AML-193 (cell line): ENCODE results near the gene CDHR5.

Source experiments
- DNase-seq, 2 experiments: peaks; one replicate each; lab custom pipeline; 2025; lab: John Stamatoyannopoulos, UW

CDHR5 gene

GRCh38 chr11:645536-645935, 20.8 kb upstream of the CDHR5 start:
- DNase-seq: no peak

DNA sequence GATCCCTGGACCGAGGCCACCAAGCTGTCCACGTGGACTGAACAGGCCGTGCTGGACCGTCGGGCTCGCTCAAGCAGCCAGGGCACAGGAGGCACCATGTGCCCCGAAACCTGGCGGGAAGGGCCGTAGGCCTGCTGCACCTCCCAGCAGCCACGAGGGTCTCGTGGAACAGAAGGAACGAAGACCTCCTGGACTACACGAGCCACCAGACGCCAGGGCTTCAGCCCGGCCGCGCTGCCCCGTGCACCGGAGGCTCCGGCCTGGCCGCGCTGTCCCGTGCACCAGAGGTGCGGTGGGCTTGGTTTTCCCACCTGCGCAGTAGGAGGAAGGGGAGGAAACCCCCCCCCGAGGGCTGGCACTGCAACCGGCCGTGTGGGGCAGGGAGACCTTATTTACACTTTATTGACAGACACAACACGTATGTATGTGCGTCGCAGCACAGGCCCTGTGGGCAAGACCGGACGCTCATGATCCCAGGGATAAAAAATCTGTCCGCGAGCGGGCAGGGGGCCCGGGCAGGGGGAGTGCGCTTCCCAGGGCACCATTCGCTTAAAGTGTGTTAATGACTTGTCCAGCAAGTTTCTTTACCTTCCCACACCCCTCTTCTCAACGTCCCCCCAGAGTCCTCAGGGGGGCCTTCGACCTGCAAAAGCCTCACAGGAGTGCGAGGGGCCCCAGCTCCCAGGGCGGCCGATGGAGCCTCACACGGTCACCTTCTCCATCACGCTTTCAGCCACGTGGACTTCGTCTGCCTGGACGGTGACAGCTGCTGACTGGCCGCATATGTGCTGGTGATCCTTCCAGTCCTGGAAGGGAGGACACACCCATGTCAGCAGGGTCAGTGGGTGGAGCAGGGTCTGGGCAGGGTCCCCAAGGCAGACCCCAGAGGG, 19.3 kb upstream of the CDHR5 start:
- DNase-seq: no peak

GRCh38 chr11:643366-643765, 18.6 kb upstream of the CDHR5 start:
- DNase-seq: no peak

GRCh38 chr11:641806-642370, 17.1 kb upstream of the CDHR5 start:
- no peak for DNase-seq

GRCh38 chr11:640021-640706, 15.4 kb upstream of the CDHR5 start:
- no peak for DNase-seq

GRCh38 chr11:639332-639955, 14.7 kb upstream of the CDHR5 start:
- no peak for DNase-seq

DNA sequence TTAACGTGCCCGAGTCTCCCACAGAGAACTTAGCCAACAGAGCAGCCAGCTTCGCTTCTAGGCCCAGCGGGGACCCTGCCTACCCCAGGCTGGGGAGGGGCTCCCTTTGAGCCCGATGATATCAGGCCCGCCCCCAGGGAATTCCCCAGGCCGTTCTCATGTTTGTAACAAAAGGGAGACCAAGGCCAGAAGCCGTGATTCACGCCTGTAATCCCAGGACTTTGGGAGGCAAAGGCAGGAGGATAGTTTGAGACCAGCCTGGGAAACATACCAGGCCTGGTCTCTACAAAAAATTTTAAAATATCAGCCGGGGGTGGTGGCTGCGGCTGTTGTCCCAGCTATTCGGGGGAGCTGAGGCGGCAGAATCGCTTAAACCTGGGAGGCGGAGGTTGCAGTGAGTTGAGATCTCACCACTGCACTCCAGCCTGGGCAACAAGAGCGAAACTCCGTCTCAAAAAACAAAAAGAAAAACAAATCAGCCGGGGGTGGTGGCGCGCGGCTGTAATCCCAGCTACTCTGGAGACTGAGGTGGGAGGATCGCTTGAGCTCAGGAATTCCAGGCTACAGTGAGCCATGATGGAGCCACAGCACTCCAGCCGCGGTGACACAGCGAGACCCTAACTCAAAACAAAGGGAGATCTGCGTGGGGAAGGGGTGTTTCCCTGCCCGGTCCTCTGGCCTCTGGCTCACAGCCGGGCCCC, 14.0 kb upstream of the CDHR5 start:
- no peak for DNase-seq

GRCh38 chr11:637593-638521, 13.1 kb upstream of the CDHR5 start:
- DNase-seq: no peak

DNA sequence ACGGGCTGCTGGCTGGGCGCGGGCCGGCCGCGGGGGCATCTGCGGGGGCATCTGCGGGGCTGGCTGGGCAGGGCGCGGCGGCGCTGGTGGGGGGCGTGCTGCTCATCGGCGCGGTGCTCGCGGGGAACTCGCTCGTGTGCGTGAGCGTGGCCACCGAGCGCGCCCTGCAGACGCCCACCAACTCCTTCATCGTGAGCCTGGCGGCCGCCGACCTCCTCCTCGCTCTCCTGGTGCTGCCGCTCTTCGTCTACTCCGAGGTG, 12.5 kb upstream of the CDHR5 start:
- DNase-seq: no peak

- no peak for DNase-seq
These were observed 12.0 kb upstream of the CDHR5 start, which contains the start of gene DRD4 for GRCh38 chr11:636511-637332. Gene DRD4, plus strand, starts transcription at chr11:637269. Its CDS starts 36 bp downstream, at chr11:637305.

GRCh38 chr11:635945-636510, 11.3 kb upstream of the CDHR5 start:
- DNase-seq: no peak

DNA sequence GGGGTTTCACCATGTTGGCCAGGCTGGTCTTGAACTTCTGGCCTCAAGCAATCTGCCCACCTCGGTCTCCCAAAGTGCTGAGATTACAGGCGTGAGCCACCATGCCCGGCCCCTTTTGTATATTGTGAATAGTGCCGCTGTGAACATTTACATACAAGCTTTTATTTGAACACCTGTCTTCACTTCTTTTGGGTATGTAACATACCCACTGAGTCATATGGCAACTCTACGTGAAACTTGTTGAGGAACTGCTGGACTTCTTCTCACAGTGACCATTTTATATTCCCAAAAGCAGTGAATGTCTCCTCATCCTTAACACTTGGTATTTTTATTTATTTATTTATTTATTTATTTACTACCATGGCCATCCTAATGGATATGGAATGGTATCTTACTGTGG, 6.1 kb upstream of the CDHR5 start:
- no peak for DNase-seq

- DNase-seq: no peak
These were observed 4.5 kb upstream of the CDHR5 start for GRCh38 chr11:629237-629583.

- no peak for DNase-seq
These were observed 3.3 kb upstream of the CDHR5 start for GRCh38 chr11:628056-628455.

DNA sequence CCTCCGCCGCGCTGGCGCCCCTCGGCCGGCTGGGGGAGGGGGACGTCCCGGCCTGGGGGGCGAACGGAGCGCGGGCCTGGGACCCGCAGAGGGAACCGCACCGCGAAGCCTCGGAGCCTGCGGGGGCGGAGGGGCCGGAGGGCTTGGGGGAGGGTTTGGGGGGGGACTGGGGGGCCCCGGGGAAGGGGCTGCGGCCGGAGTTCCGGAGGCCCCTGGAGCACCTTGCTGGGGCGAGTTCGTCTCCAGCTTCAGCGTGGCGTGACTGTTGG, 2.5 kb upstream of the CDHR5 start:
- no peak for DNase-seq

GRCh38 chr11:626475-627307, 1.9 kb upstream of the CDHR5 start, which contains the start of gene SCT:
Gene SCT, minus strand, starts transcription at chr11:627181. Its CDS starts 38 bp downstream, at chr11:627143.
- DNase-seq: no peak

- DNase-seq: no peak
These were observed 997 bp upstream of the CDHR5 start for GRCh38 chr11:625636-626268.

GRCh38 chr11:623999-624704, 603 bp downstream of the CDHR5 start:
- no peak for DNase-seq
